SIG-M5 treated with dmso at 0.1 percent for 504 hours (cell line): ENCODE results near the gene PIGZ.
A peak's percentile ranks its signal among the peaks of the same experiment; 100 is the strongest.

Experiments used
- DNase-seq: peaks from one replicate; lab custom pipeline; 2025; ENCODE audit not compliant: unreplicated experiment; lab: John Stamatoyannopoulos, UW

PIGZ gene

DNA sequence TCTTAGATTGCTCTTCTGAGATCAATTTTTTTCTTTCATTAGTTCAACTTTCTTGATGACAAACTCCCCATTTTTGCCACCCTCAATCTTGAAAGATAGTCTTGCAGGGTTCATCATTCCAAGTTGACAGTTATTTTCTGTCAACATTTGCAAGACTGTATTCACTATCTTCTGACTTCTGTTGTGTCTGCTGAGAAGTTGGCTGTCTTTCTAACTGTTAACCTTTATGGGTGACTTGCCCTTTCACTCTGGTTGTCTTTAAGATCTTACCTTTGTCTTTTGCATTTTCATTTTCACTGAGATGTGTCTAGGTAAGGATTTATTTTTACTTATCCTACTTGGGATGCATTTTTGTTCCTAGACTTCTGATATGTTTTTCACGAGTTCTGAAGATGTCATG is 14.6 kb upstream of the PIGZ start:
- no peak for DNase-seq

DNA sequence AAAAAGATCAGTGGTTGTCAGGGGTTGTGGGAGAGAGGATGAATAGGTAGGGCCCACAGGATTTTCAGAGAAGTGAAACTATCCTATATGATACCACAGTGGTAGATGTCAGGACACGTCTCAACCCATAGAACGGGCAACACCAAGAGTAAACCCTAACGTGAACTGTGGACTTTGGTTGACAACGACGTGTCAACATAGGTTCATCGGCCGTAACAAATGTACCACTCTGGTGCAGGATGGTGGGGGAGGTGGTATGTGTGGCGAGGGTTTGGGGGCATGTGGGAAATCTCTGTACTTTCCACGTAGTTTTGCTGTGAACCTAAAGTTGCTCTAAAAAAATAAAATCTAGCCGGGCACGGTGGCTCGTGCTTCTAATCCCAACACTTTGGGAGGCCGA is 13.0 kb upstream of the PIGZ start:
- no peak for DNase-seq

DNA sequence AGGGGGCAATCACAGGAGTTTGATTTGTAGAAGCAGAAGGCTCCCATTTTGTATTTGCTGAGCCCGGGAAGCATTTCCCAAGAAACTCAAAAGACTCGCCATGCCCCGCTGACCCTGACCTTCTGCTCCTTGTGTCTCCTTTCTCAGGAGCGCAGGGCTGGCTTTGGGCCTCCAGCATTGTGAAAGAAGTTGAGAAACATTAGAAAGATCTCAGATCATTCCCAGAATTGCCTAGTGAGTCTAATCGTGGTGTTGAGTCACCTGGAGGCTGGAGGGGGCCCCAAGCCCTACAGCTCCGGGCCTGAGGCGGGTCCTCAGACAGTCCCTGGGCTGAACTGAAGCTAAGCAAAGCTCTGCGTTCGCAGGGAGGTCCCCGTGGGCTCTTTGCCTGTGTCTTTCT is 10.9 kb upstream of the PIGZ start:
- no peak for DNase-seq

DNA sequence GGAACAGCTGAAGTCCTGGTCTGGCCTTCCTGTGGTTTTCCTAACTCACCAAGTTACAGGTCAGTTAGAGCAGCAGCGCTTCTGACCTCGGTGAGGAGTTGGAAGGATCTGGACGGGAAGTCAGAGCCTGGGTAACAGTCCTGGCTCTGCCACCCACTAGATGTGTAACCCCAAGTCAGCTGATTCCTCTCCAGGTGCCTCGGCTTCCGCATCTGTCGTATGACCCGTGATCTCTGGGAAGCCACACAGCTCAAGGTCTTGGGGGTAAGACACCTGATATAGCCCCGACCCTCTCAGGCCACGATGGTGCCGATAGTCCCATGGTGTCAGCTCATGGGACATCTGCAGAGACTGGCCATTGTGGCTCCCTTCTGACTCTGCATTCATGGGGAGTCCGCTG is 8.3 kb upstream of the PIGZ start:
- DNase-seq = no peak

DNA sequence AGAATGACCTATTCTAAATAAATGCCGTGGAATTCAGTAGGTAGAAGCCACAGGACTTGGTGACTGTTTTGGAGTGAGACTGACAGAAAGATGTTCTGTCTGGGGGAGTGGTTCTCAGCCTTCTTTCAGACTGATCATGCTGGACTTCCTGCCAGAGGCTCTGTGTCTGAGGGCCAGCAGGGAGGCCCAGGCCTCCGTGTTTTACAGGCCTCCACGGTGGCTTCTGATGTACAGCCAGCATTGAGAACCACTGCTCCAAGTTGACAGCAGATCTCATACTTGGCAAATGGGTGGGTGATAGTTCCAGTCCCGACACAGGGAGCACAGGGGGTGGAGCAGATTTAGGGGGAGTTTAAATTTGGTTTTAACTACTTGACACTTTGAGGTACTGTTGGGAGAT is 6.7 kb upstream of the PIGZ start:
- no peak for DNase-seq

DNA sequence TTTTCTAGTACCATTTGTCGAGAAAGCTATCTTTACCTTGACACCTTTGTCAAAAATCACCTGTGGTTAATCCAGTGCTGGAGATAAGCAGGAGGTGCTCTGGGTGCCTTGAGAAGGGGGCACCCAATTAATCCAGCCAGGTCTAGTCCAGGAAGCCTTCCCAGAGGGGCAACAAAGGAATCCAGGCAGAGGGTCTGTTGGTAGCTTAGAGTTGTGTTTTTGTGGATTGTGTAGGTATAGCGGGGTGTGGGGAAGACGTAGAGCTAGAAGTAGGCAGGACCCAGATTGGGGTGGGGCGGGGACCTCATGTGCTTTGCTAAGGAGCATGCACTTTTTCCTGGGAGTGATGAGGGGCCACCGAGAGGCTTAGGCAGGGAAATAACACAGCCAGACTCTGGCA is 6.0 kb upstream of the PIGZ start:
- no peak for DNase-seq

DNA sequence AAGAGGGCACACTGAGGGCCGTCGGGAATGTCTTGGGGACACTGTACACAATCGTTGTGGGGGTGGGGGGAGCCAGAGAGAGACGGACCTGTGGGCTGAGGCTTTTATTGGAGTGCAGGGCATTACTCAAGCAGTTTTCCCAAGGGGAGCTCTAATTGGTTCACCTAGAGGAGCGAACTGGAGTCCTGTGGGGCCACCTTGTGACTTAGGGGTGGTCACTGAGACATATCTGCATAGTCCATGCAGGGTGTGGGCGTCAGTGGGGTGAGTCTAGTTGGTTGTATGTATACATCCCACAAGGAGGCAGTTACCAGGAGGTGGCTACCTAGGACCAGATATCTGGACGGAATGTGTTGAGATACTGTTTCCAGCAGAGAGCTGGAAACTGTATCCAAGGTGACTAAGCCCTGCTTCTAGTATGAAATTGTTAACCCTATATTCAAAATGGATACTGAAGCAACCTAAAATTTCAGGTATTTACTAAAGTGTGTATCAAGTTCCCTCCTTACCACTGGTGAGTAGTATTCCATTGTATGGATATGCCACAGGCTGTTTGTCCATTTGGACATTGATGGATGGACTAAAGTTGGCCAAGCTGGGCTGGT is 2.6 kb upstream of the PIGZ start:
- DNase-seq = no peak

DNA sequence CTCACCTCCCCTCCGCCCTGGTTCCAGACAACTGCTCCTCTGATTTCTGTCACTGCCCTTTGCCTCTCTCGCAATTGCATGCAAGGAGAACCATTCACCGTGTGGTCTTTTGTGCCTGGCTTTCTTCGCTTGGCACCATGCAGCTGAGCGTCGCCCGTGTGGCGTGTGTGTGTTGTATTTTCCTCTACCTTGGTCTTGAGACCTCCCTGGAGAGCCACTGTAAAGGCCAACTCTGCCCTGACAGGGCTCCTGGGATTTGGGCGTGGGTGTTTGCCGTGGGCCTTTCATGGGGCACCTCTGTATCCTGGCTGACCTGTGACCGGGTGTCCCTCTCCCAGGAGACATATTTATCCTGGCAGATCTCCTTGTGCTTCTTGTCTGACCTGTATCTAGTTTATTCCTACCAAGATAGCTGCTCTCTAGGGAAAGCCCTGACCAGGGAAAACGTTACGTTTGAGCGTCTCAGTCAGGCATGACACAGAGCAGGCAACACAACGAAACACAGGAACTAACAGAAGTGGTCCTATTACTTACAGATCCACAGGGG is 2.0 kb upstream of the PIGZ start:
- no peak for DNase-seq

DNA sequence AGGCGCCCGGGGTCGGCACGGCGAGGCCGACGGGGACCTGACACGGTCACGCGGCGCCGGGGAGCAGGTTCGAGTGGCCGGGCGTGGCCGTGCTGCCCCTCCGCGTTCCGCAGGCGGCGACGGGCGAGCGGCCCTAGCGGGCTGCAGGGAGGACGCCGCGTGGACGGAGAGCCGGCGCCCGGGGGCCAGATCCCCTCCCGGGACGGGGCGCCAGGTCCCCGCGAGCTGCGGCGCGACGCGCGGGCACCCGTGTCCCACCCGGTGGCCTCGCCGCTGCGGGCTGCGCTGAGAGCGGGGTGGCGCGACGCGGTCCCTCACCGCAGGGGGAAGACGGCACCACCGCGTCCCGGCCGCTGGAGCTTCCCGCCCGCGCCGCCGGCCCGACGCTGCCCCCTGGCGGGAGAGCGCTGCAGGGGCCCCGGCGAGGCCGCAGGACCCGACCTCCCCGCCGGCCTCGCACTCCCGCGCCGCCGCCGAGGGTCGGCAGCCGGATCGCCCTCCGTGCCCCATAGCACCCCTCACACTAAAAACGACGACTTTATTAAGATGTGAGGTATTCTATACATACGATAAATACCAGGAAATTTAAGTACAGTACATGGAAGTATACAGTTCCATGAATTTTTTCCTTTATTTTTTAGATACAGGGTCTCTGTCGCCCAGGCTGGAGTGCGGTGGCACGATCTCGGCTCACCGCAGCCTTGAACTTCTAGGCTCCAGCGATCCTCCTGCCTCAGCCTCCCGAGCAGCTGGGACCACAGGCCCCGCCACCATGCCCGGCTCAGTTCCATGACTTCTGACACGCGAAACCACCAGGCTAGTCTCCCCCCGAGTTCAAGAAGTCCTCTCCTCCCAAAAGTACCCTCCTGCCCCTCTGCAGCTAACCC is 1.3 kb upstream of the PIGZ start:
- peak; percentile 53 for DNase-seq

DNA sequence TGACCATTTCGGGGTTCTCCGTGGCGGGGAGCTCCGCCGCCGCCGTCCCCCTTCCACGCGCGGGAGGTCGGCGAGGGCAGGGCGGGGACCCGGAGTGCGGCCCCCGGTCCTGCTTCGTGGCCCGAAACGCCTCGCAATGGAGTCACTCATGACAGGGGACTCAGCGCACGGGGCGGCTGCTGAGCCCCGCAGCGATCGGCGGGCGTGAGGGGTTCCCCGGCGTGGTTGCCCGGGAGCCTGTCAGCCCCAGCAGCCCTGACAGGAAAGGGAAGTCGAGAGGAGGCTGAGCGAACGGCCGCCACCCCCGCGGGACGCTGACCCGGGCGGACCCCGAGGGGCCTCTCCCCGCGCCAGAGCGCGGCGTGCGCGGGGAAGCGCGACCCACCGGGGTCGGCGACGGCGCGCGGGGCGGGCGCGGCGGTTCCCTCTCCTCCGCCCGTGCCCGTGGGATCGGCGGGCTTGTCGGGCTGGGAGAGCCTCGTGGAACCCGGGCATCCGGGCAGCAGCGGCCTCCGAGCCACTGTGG is 564 bp upstream of the PIGZ start:
- peak; percentile 57 for DNase-seq

DNA sequence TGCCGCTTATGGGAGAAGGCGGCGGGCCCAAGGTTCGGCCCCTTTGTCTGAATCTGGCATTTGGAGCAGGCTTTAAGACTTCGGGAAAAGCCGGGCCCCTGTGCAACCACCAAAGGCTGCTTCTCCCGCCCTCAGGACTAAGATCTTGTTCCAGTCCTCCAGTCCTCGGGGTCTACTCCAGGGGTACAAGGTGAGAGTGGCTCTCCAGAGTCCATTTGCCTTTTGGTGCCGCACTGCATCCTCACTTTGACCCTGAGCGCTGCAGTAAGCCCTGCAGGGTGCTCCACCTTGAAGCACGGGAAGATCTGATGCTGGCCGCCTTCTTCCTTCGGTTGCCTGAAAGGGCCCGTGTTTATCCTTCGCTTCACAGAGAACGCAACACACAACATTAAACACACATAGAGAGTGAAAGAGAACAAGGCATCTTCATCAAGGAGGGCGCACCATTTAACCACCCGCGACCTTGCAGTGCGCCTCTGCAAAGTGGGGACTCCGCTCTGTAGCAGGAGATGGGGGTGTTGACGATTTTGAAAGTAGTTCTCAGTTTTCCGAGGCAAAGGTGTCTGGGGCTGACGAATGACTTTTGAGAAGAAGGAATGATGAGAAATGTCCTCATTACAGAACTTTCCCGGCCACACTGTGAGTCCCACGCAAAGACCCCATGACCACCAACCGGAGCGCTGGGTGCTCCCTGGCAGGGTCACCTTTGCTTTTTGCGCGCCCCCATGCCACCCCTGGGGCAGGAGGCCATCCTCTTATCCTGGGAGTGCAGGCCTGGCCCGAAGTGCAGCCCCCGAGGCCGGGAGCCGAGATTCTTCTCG is 1.0 kb downstream of the PIGZ start:
- no peak for DNase-seq

DNA sequence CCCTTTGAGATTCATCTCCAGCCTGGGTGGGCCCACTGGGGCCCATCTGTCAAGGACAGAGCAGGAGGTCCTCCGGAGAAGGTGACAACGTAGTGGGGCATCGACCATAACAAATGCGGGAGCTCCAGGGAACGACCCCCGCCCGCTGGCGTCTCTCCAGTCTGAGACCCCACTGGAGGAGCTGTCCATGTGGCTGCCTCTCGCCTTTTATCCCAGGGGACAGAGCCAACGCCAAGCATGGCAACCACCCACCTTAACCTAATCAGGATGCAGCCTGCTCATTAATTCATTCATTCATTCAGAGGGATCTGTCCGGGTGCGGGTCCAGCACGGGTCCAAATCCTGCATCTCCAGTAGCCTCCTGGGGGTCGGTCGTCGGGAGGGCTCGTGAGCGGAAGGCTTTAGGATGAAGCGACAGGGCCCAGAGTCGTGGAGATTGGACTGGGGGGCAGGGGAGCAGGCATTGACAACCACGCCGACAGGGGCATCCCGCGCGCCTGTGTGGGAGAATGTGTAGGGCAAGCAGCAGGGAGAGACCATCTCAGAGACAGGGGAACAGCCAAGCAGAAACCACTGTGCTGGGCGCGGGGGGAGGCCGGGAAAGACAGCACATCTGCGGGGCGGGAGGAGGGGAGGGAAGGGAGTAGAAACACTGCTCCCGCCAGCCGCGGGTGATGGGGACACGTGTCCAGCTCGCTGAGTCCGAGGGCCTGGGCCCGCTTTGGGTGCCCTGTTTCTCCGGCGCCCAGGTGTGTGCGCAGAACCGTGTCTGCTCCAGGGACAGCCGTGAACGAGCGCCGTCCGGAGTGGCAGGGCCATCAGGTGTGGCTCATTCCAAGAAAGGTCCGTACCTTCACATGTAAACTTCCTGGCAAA is 1.9 kb downstream of the PIGZ start:
- DNase-seq = no peak

DNA sequence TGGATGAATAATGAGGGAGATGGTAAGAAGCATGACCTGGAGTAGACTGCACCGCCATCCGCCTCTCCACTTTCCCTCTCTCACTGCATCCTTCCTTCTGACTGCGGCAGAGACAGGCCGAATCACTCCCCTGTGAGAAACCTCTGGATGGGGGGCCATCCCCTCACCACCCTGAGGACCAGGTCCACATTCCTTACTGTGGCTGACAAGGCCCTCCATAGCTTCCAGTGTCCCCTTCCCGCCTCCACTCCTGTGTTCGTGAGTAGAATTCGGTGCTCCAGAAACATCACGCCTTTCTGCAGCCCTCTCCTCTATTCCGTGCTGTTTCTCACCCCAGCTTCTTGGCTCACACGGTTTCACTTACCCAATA is 2.8 kb downstream of the PIGZ start:
- DNase-seq = no peak

DNA sequence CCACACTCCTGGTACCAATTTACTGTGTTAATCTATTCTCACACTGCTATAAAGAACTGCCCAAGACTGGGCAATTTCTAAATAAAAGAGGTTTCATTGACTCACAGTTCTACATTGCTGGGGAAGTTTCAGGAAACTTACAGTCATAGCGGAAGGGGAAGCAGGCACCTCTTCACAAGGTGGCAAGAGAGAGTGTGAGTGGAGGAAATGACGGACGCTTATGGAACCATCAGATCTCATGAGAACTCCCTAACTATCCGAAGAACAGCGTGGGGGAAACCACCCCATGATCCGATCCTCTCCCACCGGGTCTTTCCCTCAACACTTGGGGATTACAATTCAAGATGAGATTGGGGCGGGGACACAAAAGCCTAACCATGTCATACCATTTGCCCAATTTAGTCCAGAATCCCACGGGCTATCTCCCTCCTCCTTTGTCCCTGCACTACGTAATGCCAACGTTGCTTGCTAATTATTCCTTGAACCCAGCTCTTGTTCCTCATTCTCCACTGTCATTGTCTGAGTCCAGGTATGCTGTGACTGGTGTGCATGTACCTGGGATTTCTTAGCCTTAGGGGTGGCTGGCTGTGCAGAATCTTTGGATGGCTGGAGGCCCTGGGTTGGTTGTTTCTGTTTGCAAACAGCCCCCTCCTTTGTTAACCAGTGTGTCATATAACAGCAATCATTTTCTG is 3.4 kb downstream of the PIGZ start:
- DNase-seq = no peak

DNA sequence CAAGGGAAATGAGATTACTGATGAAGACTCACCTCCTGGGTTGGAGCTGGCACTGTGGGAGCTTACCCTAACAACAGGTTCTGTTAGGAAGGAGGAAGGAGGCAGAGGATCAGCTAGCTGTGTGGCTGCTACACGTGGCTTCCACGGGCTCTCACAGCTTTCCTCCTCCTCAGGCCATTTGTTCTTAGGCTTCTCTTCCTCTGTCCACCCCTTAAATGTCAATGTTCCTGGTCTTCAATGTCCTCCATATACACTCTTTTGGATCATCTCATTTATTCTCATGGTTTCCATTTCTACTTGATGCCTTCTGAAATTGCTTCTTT is 5.0 kb downstream of the PIGZ start:
- DNase-seq = no peak

DNA sequence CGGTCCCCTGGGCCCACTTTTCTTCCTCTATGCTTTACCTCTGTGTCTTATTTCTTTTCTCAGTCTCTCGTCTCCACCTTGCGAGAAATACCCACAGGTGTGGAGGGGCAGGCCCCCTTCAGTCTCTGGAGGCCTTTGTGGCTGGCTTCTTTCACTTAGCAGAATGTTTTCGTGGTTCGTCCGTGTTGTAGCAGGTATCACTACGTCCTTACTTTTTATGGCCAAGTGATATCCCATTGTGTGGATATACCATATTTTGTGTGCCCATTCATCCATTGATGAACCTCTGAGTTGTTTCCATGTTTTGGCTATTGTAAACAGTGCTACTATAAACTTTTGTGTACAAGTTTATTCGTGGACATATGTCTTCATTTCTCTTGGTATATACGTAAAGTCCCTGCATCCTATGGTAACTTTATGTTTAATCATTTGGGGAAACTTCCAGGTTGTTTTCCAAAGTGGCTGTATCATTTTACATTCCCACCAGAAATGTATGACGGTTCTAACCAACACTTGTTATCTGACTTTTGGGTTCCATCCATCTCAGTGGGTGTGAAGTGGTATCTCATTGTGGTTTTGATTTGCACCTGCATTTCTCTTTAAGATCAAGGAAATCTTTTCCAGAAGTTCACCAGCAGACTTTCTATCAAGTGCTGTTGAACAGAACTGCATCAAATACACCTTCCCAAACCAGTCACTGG is 5.6 kb downstream of the PIGZ start:
- no peak for DNase-seq

DNA sequence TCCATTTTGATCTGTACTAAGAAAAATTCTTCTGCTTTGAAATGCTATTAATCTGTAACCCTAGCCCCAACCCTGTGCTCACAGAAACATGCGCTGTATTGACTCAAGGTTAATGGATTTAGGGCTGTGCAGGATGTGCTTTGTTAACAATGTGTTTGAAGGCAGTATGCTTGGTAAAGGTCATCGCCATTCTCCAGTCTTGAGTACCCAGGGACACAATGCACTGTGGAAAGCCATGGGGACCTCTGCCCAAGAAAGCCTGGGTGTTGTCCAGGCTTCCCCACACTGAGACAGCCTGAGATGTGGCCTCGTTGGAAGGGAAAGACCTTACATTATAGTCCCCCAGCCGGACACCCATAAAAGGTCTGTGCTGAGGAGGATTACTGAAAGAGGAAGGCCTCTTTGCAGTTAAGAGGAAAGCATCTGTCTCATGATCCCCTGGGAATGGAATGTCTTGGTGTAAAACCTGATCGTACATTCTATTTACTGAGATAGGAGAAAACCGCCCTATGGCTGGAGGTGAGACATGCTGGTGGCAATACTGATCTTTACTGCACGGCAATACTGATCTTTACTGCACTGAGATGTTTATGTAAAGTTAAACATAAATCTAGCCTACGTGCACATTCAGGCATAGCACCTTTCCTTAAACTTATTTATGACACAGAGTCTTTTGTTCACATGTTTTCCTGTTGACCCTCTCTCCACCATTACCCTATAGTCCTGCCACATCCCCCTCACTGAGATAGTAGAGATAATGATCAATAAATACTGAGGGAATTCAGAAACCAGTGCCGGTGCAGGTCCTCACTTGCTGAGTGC is 6.3 kb downstream of the PIGZ start:
- no peak for DNase-seq

DNA sequence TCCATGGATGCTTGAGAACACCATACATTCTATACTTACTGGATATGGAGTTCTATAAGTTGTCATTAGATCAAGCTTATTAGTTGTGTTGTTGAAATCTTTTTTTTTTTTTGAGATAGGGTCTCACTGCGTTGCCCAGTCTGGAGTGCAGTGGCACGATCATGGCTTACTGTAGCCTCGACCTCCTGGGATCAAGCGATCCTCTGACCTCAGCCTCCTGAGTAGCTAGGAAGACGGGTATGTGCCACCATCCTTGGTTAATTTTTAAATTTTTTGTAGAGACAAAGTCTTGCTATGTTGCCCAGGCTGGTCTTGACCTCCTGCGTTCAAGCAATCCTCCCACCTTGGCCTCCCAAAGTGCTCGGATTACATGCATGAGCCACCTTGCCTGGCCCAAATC is 13.8 kb downstream of the PIGZ start:
- no peak for DNase-seq

DNA sequence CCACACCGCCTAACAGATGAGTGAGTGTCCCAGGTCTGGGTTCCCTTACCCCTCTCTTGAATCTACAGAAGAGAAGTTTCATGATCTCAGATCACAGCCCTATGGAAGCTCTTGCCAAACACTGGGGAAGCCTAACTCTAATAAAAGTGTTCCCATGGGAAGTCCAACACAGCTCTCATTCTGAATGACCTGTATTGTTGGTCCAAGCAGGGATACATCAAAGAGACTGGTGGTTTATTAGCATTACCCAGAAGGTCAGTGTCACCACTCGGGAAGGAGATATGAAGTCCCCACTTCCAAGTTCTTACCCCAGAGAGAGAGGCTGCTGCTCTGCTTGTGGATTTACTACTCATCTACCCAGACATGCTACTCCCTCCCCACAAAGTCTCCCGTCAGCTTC is 17.3 kb downstream of the PIGZ start:
- no peak for DNase-seq
